RWPE2 (cell line): Measurements from ENCODE around the gene CADM3.
A peak's percentile ranks its signal among the peaks of the same experiment; 100 is the strongest.

ENCODE experiments used
- ATAC-seq: fragments of 200-7000 bp; cut with Tn5 transposase; 3 replicates; pipeline ENCODE4 v1.9.1; 2021; ENCODE audit warnings: low read depth
- DNase-seq: peaks from one replicate; pipeline ENCODE4 v3.0.0-alpha.2; 2020; ENCODE audit warnings: low spot score
- H3K27ac ChIP-seq: fragments of 450-650 bp; 2 replicates; pipeline ENCODE4 v1.5.1; 2017; ENCODE audit warnings: mild to moderate bottlenecking; ENCODE audit not compliant: poor library complexity, severe bottlenecking
- H3K27me3 ChIP-seq: fragments of 250-450 bp; sonication (Bioruptor Pico); 2 replicates; pipeline ENCODE4 v1.5.1; 2021; ENCODE audit warnings: mild to moderate bottlenecking, moderate library complexity; ENCODE audit not compliant: insufficient read depth, poor library complexity, severe bottlenecking
- H3K36me3 ChIP-seq: fragments of 250-450 bp; sonication (Bioruptor Pico); 2 replicates; pipeline ENCODE4 v1.5.1; 2020; ENCODE audit warnings: low read depth, mild to moderate bottlenecking, moderate library complexity
- H3K4me1 ChIP-seq: fragments of 250-450 bp; sonication (Bioruptor Pico); 2 replicates; pipeline ENCODE4 v1.5.1; 2021; ENCODE audit warnings: mild to moderate bottlenecking, moderate library complexity; ENCODE audit not compliant: insufficient read depth, poor library complexity, severe bottlenecking
- H3K4me3 ChIP-seq: fragments of 250-450 bp; sonication (Bioruptor Pico); 2 replicates; pipeline ENCODE4 v1.5.1; 2021; ENCODE audit warnings: mild to moderate bottlenecking, moderate library complexity; ENCODE audit not compliant: severe bottlenecking
- H3K9me3 ChIP-seq: fragments of 250-450 bp; sonication (Bioruptor Pico); 2 replicates; pipeline ENCODE4 v1.5.1; 2021; ENCODE audit warnings: mild to moderate bottlenecking, moderate library complexity; ENCODE audit not compliant: severe bottlenecking
- CTCF ChIP-seq: fragments of 450-650 bp; IDR thresholded peaks from one replicate; pipeline ENCODE4 v1.5.1; 2017; ENCODE audit warnings: mild to moderate bottlenecking, moderate library complexity; ENCODE audit not compliant: poor library complexity, severe bottlenecking

The CADM3 gene

GRCh38 chr1:159172614-159173291 is 1.3 kb downstream of the CADM3 start:
- no peak for TF ChIP-seq CTCF
- Histone ChIP-seq H3K36me3 (no peaks in the 10 kb centered on the region), H3K4me3 (no peak overlapping the region), H3K27me3 (peaks cover 65% of the 10 kb centered on the region), H3K4me1 (no peaks in the 10 kb centered on the region), H3K9me3 (no peaks in the 10 kb centered on the region), H3K27ac (no peak overlapping the region)
- ATAC-seq (no peak), DNase-seq (no peak)

- no peak for DNase-seq
- no peak overlapping the region for H3K27ac ChIP-seq
- H3K4me1 ChIP-seq = no peaks in the 10 kb centered on the region
- ATAC-seq = no peak
- no peaks in the 10 kb centered on the region for H3K36me3 ChIP-seq
- TF ChIP-seq CTCF = no peak
- no peak overlapping the region for H3K4me3 ChIP-seq
- H3K27me3 ChIP-seq = peaks cover 59% of the 10 kb centered on the region
- no peaks in the 10 kb centered on the region for H3K9me3 ChIP-seq
These were observed 1.9 kb downstream of the CADM3 start for GRCh38 chr1:159173320-159173719.

GRCh38 chr1:159175571-159175970 is 4.2 kb downstream of the CADM3 start:
- no peak for TF ChIP-seq CTCF

GRCh38 chr1:159177272-159177907 is 6.0 kb downstream of the CADM3 start:
- H3K9me3 ChIP-seq = no peaks in the 10 kb centered on the region
- no peak overlapping the region for H3K4me3 ChIP-seq
- no peaks in the 10 kb centered on the region for H3K4me1 ChIP-seq
- no peak overlapping the region for H3K27ac ChIP-seq
- ATAC-seq (peak; percentile 87), DNase-seq (no peak)
- peaks cover 22% of the 10 kb centered on the region for H3K27me3 ChIP-seq
- TF ChIP-seq CTCF = no peak
- H3K36me3 ChIP-seq = no peaks in the 10 kb centered on the region

More at GRCh38 chr1:159175571-159175970, 4.2 kb downstream of the CADM3 start:
- Histone ChIP-seq H3K36me3 (no peaks in the 10 kb centered on the region), H3K4me1 (no peaks in the 10 kb centered on the region), H3K27me3 (peaks cover 39% of the 10 kb centered on the region), H3K27ac (no peak overlapping the region), H3K4me3 (no peak overlapping the region), H3K9me3 (no peaks in the 10 kb centered on the region)
- DNase-seq (no peak), ATAC-seq (no peak)

GRCh38 chr1:159179906-159180305 is 8.5 kb downstream of the CADM3 start:
- no peaks in the 10 kb centered on the region for H3K9me3 ChIP-seq
- H3K4me3 ChIP-seq = no peak overlapping the region
- no peak overlapping the region for H3K27ac ChIP-seq
- peaks cover 2% of the 10 kb centered on the region for H3K27me3 ChIP-seq
- H3K36me3 ChIP-seq = no peaks in the 10 kb centered on the region
- no peaks in the 10 kb centered on the region for H3K4me1 ChIP-seq
- TF ChIP-seq CTCF = no peak
- ATAC-seq = no peak
- DNase-seq = no peak
